ENCODE data around the gene TBL1X.

TBL1X gene

GRCh38 chrX:9482837-9483236 is 18.0 kb downstream of the TBL1X start:
- Histone ChIP-seq H3K4me3 (ENCODE audit: low read depth in 1 of 2, low read length in 1 of 2) (no peak overlapping the region), H3K9me3 (no peaks in the 10 kb centered on the region), H3K27ac (no peak overlapping the region), H3K36me3 (no peaks in the 10 kb centered on the region), H3K27me3 (no peaks in the 10 kb centered on the region), H3K4me1 (ENCODE audit: control insufficient read depth in 1 of 2, insufficient read depth in 1 of 2, low read depth in 1 of 2, low read length in 1 of 2) (no peaks in the 10 kb centered on the region)
- TF ChIP-seq CTCF (IDR thresholded peaks at IDR 0.05), result no peak

DNA sequence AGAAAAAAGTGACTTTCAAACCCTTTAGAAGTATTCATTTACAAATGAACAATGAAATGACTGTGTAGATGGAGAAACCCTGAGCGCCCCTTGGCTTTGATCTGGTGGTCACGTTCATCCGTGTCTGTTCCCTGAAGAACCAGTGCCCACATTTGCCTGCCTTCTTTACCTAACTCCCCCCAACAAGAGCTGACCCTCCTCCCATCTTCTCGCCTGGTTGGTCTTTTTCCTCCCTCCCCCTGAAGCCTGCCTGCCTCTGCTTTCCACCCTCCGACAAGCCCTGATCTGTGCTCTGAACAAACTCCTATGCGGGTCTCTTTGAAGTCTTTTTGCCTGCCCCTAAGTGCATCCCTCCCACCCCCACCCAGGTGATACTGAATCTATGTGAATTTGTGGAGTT is 18.5 kb downstream of the TBL1X start:
- TF ChIP-seq CTCF (IDR thresholded peaks at IDR 0.05), result no peak
- no peak overlapping the region for H3K4me3 ChIP-seq (ENCODE audit: low read depth in 1 of 2, low read length in 1 of 2)
- no peak overlapping the region for H3K27ac ChIP-seq
- no peaks in the 10 kb centered on the region for H3K36me3 ChIP-seq
- no peaks in the 10 kb centered on the region for H3K27me3 ChIP-seq
- no peaks in the 10 kb centered on the region for H3K9me3 ChIP-seq
- H3K4me1 ChIP-seq (ENCODE audit: control insufficient read depth in 1 of 2, insufficient read depth in 1 of 2, low read depth in 1 of 2, low read length in 1 of 2), result no peaks in the 10 kb centered on the region

DNA sequence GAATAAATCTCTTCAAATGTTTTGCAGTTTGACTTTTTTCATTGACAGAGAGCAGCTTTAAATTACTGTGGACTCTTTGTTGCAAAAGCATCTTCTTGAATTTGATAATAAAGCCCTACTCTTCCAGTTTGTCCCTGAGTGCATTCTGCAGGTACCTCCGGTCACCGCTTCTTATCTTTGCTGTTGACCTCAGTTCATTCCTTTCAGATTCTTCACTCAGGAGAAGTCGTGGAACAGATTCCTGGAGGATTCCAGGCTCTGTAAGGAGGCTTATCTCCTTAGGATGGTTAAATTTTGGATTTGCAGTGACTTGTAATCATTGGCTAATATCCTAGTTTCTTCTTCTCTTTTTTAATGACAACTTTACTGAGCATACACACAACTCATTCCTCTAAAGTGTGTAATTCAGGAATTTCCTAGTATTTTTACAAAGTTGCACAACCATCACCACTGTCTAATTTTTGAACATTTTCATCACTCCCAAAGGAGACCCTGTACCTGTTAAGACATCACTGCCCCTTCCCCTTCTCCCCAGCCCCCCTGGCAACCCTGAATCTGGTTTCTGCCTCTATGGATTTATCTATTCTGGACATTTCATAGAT is 22.0 kb downstream of the TBL1X start:
- Histone ChIP-seq H3K9me3 (no peaks in the 10 kb centered on the region), H3K27me3 (no peaks in the 10 kb centered on the region), H3K4me1 (ENCODE audit: control insufficient read depth in 1 of 2, insufficient read depth in 1 of 2, low read depth in 1 of 2, low read length in 1 of 2) (no peaks in the 10 kb centered on the region), H3K36me3 (no peaks in the 10 kb centered on the region), H3K27ac (no peak overlapping the region), H3K4me3 (ENCODE audit: low read depth in 1 of 2, low read length in 1 of 2) (no peak overlapping the region)
- no peak for TF ChIP-seq CTCF (IDR thresholded peaks at IDR 0.05)

DNA sequence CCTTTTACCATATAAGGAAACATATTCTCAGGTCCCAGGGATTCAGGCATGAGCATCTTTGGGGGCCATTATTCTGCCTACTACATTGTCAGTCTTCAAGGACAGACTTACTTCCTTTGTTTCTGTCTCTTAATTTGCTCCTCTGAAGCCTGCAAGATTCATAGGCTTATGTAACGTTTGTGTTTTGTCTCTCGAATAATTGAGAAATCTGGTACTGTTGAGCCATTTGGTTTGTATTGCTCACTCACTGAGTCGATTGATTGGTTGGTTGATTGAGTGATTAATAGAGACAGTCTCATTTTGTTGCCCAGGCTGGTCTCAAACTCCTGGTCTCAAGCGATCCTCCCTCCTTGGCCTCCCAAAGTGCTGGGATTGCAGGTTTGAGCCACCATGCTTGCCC is 23.7 kb downstream of the TBL1X start:
- Histone ChIP-seq H3K27ac (no peak overlapping the region), H3K4me1 (ENCODE audit: control insufficient read depth in 1 of 2, insufficient read depth in 1 of 2, low read depth in 1 of 2, low read length in 1 of 2) (no peaks in the 10 kb centered on the region), H3K27me3 (no peaks in the 10 kb centered on the region), H3K9me3 (no peaks in the 10 kb centered on the region), H3K4me3 (ENCODE audit: low read depth in 1 of 2, low read length in 1 of 2) (no peak overlapping the region), H3K36me3 (no peaks in the 10 kb centered on the region)
- TF ChIP-seq CTCF (IDR thresholded peaks at IDR 0.05), result no peak

GRCh38 chrX:9489234-9489633 is 24.4 kb downstream of the TBL1X start:
- TF ChIP-seq CTCF (IDR thresholded peaks at IDR 0.05), result no peak
- Histone ChIP-seq H3K36me3 (no peaks in the 10 kb centered on the region), H3K27me3 (no peaks in the 10 kb centered on the region), H3K9me3 (no peaks in the 10 kb centered on the region), H3K4me1 (ENCODE audit: control insufficient read depth in 1 of 2, insufficient read depth in 1 of 2, low read depth in 1 of 2, low read length in 1 of 2) (peaks cover 0 to 5% of the 10 kb centered on the region in 2 experiments), H3K4me3 (ENCODE audit: low read depth in 1 of 2, low read length in 1 of 2) (no peak overlapping the region), H3K27ac (no peak overlapping the region)

- Histone ChIP-seq H3K4me3 (ENCODE audit: low read depth in 1 of 2, low read length in 1 of 2) (no peak overlapping the region), H3K4me1 (ENCODE audit: control insufficient read depth in 1 of 2, insufficient read depth in 1 of 2, low read depth in 1 of 2, low read length in 1 of 2) (peaks cover 9 to 18% of the 10 kb centered on the region in 2 experiments), H3K27ac (no peak overlapping the region)
Observed at GRCh38 chrX:9492901-9493300, 28.0 kb downstream of the TBL1X start.

More at GRCh38 chrX:9492901-9493300, 28.0 kb downstream of the TBL1X start:
- no peaks in the 10 kb centered on the region for H3K27me3 ChIP-seq
- H3K9me3 ChIP-seq, result no peaks in the 10 kb centered on the region
- H3K36me3 ChIP-seq, result no peaks in the 10 kb centered on the region
- no peak for TF ChIP-seq CTCF (IDR thresholded peaks at IDR 0.05)

Data from neutrophil (primary cell).